ENCODE measurements around the gene SLC24A3. TPM values are rescaled to one million over a fixed set of nuclear protein-coding genes. Genes with fewer than 3 reads are reported as not detected.

SLC24A3 gene
- total and polyA plus RNA-seq, 2 of the 13 experiments (the other 11 are each of a cell fraction or from before 2014, with no cell fraction given) = not detected

GRCh38 chr20:19609642-19610223 lies 397.3 kb downstream of the SLC24A3 start (continued):
- TF ChIP-seq CERS6 (CRISPR knock-in tag; IDR thresholded peaks at IDR 0.05) (no peak), POLR2A (IDR thresholded peaks at IDR 0.05; ENCODE audit: insufficient read depth in 1 of 2, low read depth in 2 of 2, low read length in 2 of 2) (no peak), ZNF670 (CRISPR knock-in tag; IDR thresholded peaks at IDR 0.05; ENCODE audit: borderline replicate concordance) (no peak), IRF1 (CRISPR knock-in tag; IDR thresholded peaks at IDR 0.05; ENCODE audit: low read depth) (no peak), SPEN (CRISPR knock-in tag; IDR thresholded peaks at IDR 0.05; ENCODE audit: low read depth) (no peak), ATAD3A (CRISPR knock-in tag; IDR thresholded peaks at IDR 0.05) (no peak), ZNF660 (CRISPR knock-in tag; IDR thresholded peaks at IDR 0.05; ENCODE audit: borderline replicate concordance, low read depth) (no peak), ZNF607 (CRISPR knock-in tag; IDR thresholded peaks at IDR 0.05; ENCODE audit: borderline replicate concordance) (no peak), GZF1 (CRISPR knock-in tag; IDR thresholded peaks at IDR 0.05) (no peak), NAIF1 (CRISPR knock-in tag; IDR thresholded peaks at IDR 0.05; ENCODE audit: borderline replicate concordance) (no peak), CTCF (CRISPR knock-in tag; IDR thresholded peaks at IDR 0.05) (no peak), PHB2 (IDR thresholded peaks at IDR 0.05; ENCODE audit: partially characterized antibody) (no peak), ZNF839 (CRISPR knock-in tag; IDR thresholded peaks at IDR 0.05; ENCODE audit: borderline replicate concordance) (no peak), ZNF543 (CRISPR knock-in tag; IDR thresholded peaks at IDR 0.05) (no peak), BRD4 (CRISPR knock-in tag; IDR thresholded peaks at IDR 0.05) (no peak), TRIM24 (CRISPR knock-in tag; IDR thresholded peaks at IDR 0.05) (peak; percentile 47; the same call in 1 of the 2 replicates), ARID2 (CRISPR knock-in tag; IDR thresholded peaks at IDR 0.05; ENCODE audit: borderline replicate concordance) (no peak), SRY (CRISPR knock-in tag; IDR thresholded peaks at IDR 0.05) (no peak), ZNF557 (CRISPR knock-in tag; IDR thresholded peaks at IDR 0.05) (no peak), ZNF790 (CRISPR knock-in tag; IDR thresholded peaks at IDR 0.05; ENCODE audit: borderline replicate concordance) (no peak), MTERF4 (CRISPR knock-in tag; IDR thresholded peaks at IDR 0.05) (no peak), MXD3 (CRISPR knock-in tag; IDR thresholded peaks at IDR 0.05) (no peak), ZNF441 (CRISPR knock-in tag; IDR thresholded peaks at IDR 0.05; ENCODE audit: borderline replicate concordance) (no peak), DNMT3B (CRISPR knock-in tag; conservative IDR thresholded peaks at IDR 0.05) (no peak), POLR2AphosphoS5 (IDR thresholded peaks at IDR 0.05; ENCODE audit: low read depth, low read length) (no peak), ONECUT2 (CRISPR knock-in tag; IDR thresholded peaks at IDR 0.05) (no peak), ZNF570 (CRISPR knock-in tag; IDR thresholded peaks at IDR 0.05; ENCODE audit: borderline replicate concordance) (no peak)
